ENCODE measurements around the gene OR2T5.
"Not testable (repeated sequence)": the region's sequence is repeated elsewhere in the genome, so short reads cannot be mapped to it uniquely, and the experiment has no call there.

GRCh38 chr1:248488289-248488688 is at the start of gene OR2T5:
- not testable (repeated sequence) for TF ChIP-seq CTCF (conservative IDR thresholded peaks at IDR 0.05 in 1 of 2, IDR thresholded peaks at IDR 0.05 in 1 of 2; ENCODE audit: extremely low read depth in 1 of 2, insufficient read depth in 1 of 2, low read depth in 1 of 2, low read length in 2 of 2); EZH2 (IDR thresholded peaks at IDR 0.05; ENCODE audit: borderline replicate concordance, low read length)

Data from mammary epithelial cell (primary cell).